ENCODE results near the gene BCAM.

GRCh38 chr19:44782729-44783128 lies 26.2 kb upstream of the BCAM start:
- TF ChIP-seq CTCF (IDR thresholded peaks at IDR 0.05 in 2 of 3, conservative IDR thresholded peaks at IDR 0.05 in 1 of 3; ENCODE audit: control insufficient read depth in 2 of 3, extremely low read depth in 1 of 3, insufficient read depth in 1 of 3, low read depth in 3 of 3, low read length in 3 of 3) (no peak), E2F4 (IDR thresholded peaks at IDR 0.05; ENCODE audit: low read depth, low read length) (no peak), MTA3 (IDR thresholded peaks at IDR 0.05; ENCODE audit: borderline replicate concordance, low read length) (no peak)
- TF ChIP-seq, protein P1, sequence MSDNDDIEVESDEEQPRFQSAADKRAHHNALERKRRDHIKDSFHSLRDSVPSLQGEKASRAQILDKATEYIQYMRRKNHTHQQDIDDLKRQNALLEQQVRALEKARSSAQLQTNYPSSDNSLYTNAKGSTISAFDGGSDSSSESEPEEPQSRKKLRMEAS (IDR thresholded peaks at IDR 0.05; ENCODE audit: low read depth, low read length), result no peak
- TF ChIP-seq, protein P2, sequence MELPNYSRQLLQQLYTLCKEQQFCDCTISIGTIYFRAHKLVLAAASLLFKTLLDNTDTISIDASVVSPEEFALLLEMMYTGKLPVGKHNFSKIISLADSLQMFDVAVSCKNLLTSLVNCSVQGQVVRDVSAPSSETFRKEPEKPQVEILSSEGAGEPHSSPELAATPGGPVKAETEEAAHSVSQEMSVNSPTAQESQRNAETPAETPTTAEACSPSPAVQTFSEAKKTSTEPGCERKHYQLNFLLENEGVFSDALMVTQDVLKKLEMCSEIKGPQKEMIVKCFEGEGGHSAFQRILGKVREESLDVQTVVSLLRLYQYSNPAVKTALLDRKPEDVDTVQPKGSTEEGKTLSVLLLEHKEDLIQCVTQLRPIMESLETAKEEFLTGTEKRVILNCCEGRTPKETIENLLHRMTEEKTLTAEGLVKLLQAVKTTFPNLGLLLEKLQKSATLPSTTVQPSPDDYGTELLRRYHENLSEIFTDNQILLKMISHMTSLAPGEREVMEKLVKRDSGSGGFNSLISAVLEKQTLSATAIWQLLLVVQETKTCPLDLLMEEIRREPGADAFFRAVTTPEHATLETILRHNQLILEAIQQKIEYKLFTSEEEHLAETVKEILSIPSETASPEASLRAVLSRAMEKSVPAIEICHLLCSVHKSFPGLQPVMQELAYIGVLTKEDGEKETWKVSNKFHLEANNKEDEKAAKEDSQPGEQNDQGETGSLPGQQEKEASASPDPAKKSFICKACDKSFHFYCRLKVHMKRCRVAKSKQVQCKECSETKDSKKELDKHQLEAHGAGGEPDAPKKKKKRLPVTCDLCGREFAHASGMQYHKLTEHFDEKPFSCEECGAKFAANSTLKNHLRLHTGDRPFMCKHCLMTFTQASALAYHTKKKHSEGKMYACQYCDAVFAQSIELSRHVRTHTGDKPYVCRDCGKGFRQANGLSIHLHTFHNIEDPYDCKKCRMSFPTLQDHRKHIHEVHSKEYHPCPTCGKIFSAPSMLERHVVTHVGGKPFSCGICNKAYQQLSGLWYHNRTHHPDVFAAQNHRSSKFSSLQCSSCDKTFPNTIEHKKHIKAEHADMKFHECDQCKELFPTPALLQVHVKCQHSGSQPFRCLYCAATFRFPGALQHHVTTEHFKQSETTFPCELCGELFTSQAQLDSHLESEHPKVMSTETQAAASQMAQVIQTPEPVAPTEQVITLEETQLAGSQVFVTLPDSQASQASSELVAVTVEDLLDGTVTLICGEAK (IDR thresholded peaks at IDR 0.05; ENCODE audit: borderline replicate concordance), result no peak
